CD4-positive, CD25-positive, alpha-beta regulatory T cell (primary cell): ENCODE data around the gene RAP2A. TPM values are rescaled to one million over a fixed set of nuclear protein-coding genes. Genes with fewer than 3 reads are reported as not detected.
A peak's percentile ranks its signal among the peaks of the same experiment; 100 is the strongest.

ENCODE experiments used
- ATAC-seq, 2 donors: fragments of 150-1000 bp; cut with Tn5 transposase; one replicate each; pipeline ENCODE4 v1.10.0; 2021; ENCODE audit warnings: low read depth in 2 of 2, moderate number of reproducible peaks in 2 of 2, moderate library complexity in 1 of 2
- DNase-seq, 3 donors: peaks; one replicate each; pipeline versions ENCODE4 v3.0.0 to v3.0.0-alpha.2; 2012 to 2022; ENCODE audit warnings: mixed read lengths in 1 of 3
- H3K27ac ChIP-seq: one replicate; pipeline ENCODE4 v1.7.0; 2013; ENCODE audit warnings: mild to moderate bottlenecking, low read length; ENCODE audit not compliant: insufficient read depth, poor library complexity, severe bottlenecking
- H3K27me3 ChIP-seq: one replicate; pipeline ENCODE4 v1.7.0; 2013; ENCODE audit warnings: low read length; ENCODE audit not compliant: control insufficient read depth, insufficient read depth
- H3K36me3 ChIP-seq: one replicate; pipeline ENCODE4 v1.7.0; 2013; ENCODE audit warnings: mild to moderate bottlenecking, low read length, moderate library complexity; ENCODE audit not compliant: control insufficient read depth, insufficient read depth
- H3K4me1 ChIP-seq: 2 replicates; pipeline ENCODE4 v1.7.0; 2013; ENCODE audit warnings: mild to moderate bottlenecking, low read length; ENCODE audit not compliant: insufficient read depth, control insufficient read depth, poor library complexity, severe bottlenecking
- H3K4me3 ChIP-seq: one replicate; pipeline ENCODE4 v1.7.0; 2013; ENCODE audit warnings: low read depth, mild to moderate bottlenecking, low read length, moderate library complexity
- H3K9me3 ChIP-seq, 2 experiments: 1 replicate in 1 of 2; 2 replicates in 1 of 2; pipeline ENCODE4 v1.7.0; 2013; ENCODE audit warnings: low read length in 2 of 2, mild to moderate bottlenecking in 1 of 2, moderate library complexity in 1 of 2; ENCODE audit not compliant: control insufficient read depth in 2 of 2
- H3K27ac Mint-ChIP-seq, 3 donors: one replicate each; pipeline ENCODE4 v1.8.0; 2020 to 2022; ENCODE audit warnings: mild to moderate bottlenecking in 3 of 3, mixed read lengths in 3 of 3, moderate library complexity in 2 of 3
- H3K27me3 Mint-ChIP-seq: one replicate; pipeline ENCODE4 v1.8.0; 2022; ENCODE audit warnings: mild to moderate bottlenecking, mixed read lengths
- H3K36me3 Mint-ChIP-seq: one replicate; pipeline ENCODE4 v1.8.0; 2020; ENCODE audit warnings: mixed read lengths
- H3K4me1 Mint-ChIP-seq, 4 donors: one replicate each; pipeline ENCODE4 v1.8.0; 2020 to 2022; ENCODE audit warnings: mixed read lengths in 4 of 4, mild to moderate bottlenecking in 1 of 4
- H3K4me3 Mint-ChIP-seq, 4 donors: one replicate each; pipeline ENCODE4 v1.8.0; 2020 to 2022; ENCODE audit warnings: mild to moderate bottlenecking in 4 of 4, mixed read lengths in 4 of 4, moderate library complexity in 3 of 4
- H3K9me3 Mint-ChIP-seq, 7 donors: one replicate each; pipeline ENCODE4 v1.8.0; 2020 to 2022; ENCODE audit warnings: mixed read lengths in 7 of 7, mild to moderate bottlenecking in 3 of 7, moderate library complexity in 2 of 7
- polyA plus RNA-seq, 4 donors: library from polyadenylated mRNA; unstranded; fragments of 300-500 nt; fragmentation: Illumina TruSeq; gene quantifications; one replicate each; pipeline ENCODE4 v1.2.3, GENCODE V29; 2021
- total RNA-seq: library from RNA; stranded (reverse); gene quantifications from one replicate; pipeline ENCODE4 v1.2.3, GENCODE V29; 2022

Gene RAP2A
- total and polyA plus RNA-seq, 5 donors from 2014 or later: 2.6 to 24.0 (median 4.9) TPM

DNA sequence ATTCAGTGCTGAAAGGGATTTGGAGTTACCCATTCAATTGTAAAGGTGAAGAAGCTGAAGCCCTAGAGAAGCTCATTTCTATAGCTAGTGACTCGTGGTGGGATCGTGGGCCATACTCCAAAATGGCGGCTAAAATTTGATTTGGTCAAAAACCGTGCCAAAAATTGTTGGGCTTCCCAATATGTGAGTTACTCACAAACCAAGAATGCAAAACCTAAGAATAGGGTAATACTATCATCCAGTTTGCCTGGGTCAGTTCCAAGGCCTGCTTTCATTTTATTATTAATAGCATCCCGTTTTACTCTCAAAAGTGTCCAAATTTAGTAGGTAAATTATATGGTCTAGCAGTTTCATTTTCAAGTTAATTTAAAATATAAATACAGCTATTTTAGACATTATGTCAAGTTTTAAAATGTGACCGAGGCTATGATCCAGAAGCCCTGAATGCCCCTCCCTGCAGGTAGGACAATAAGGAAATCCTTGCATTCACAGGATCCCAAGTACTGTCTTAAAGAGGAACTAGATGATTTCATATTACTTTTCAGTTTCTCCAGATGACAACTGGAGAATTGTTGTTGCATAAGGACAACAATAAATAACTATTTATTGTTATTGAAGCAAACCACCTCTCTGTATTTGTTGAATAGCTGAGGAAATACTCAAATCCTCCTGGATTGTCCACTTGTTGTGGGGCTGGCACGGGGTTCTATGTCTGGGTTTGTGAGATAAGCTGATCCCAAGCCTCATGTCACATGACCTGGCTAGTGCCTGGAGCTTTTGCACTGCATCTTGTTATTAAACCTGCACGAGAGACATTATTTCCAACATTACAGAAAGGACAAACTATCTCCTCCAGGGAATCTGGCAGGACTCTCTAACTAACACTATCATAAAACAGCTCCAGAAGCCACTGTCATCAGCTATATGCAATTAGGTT lies 11.6 kb upstream of the RAP2A start:
- peaks cover 8% of the 10 kb centered on the region for H3K27me3 ChIP-seq
- H3K36me3 ChIP-seq: no peaks in the 10 kb centered on the region
- H3K4me1 ChIP-seq: no peaks in the 10 kb centered on the region
- Mint-ChIP-seq H3K4me1 (peaks cover 0 to 2% (median 0%) of the 10 kb centered on the region in 4 donors), H3K4me3 (no peak overlapping the region), H3K36me3 (no peaks in the 10 kb centered on the region), H3K27ac (no peak overlapping the region), H3K9me3 (peaks cover 0 to 2% (median 0%) of the 10 kb centered on the region in 7 donors), H3K27me3 (peaks cover 38% of the 10 kb centered on the region)
- no peak overlapping the region for H3K27ac ChIP-seq
- no peak for ATAC-seq
- H3K4me3 ChIP-seq: no peak overlapping the region
- no peaks in the 10 kb centered on the region for H3K9me3 ChIP-seq
- DNase-seq: no peak

DNA sequence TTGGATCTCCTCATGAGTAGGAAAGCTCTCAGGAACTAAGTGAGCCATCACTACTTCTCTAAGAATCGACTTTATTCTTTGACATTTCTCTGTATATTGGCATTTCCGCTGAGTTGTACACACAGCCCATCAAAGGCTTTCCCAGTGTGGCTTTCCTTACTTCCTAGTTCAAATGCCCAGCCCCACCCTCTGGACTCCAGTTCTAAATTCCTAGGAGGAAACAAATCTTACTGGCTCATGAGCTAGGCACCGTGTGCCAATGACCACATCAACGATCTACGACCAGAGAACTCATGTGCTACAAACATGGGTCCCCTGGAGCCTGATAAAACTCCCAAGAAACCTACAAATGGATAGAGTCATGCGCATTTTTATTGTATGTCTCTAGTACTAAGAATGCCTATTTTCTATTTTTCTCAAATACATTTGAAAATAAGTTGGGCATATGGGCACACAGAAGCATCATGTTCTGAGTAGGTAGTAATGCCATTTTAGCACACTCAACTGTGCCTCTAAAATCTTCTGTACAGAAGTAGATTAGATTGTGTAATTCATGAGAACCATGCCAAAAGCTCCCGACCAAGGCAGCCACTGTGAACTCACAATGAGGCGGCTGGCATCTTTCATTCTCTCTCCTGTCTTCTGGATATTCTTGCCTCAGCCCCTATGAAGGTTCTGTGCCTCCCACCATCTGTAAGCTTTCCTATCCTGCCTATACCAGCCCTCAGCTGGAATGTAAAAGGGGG lies 10.5 kb upstream of the RAP2A start:
- Histone ChIP-seq H3K27ac (no peak overlapping the region), H3K36me3 (no peaks in the 10 kb centered on the region), H3K27me3 (peaks cover 8% of the 10 kb centered on the region), H3K4me1 (no peaks in the 10 kb centered on the region), H3K4me3 (no peak overlapping the region), H3K9me3 (no peaks in the 10 kb centered on the region)
- H3K4me1 Mint-ChIP-seq: peaks cover 0 to 2% (median 0%) of the 10 kb centered on the region in 4 donors
- no peak overlapping the region for H3K4me3 Mint-ChIP-seq
- no peak overlapping the region for H3K27ac Mint-ChIP-seq
- H3K9me3 Mint-ChIP-seq: peaks cover 0 to 2% (median 0%) of the 10 kb centered on the region in 7 donors
- no peak for ATAC-seq
- no peaks in the 10 kb centered on the region for H3K36me3 Mint-ChIP-seq
- DNase-seq: no peak
- H3K27me3 Mint-ChIP-seq: peaks cover 29% of the 10 kb centered on the region

DNA sequence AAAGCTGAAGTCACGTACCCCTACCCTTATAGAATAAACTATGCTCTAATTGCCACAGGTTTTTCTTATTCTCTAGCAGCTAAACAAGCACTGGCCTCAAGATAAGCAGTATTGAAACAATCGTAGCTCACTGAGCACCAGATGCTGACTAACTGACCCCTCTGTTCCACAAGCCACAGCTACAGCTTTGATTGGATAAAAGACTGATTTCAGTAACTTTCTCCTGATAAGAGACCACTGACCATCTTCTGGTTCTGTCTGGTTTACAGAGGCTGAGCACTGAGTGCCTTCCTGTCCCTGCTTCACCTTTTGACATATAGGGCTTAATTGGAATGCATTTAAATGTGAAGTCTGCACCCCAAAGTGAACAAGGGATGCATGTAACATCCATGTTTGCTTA lies 8.4 kb upstream of the RAP2A start:
- no peaks in the 10 kb centered on the region for H3K4me1 ChIP-seq
- no peak overlapping the region for H3K27ac Mint-ChIP-seq
- peaks cover 10% of the 10 kb centered on the region for H3K27me3 ChIP-seq
- H3K4me3 Mint-ChIP-seq: no peak overlapping the region
- H3K27ac ChIP-seq: no peak overlapping the region
- H3K9me3 ChIP-seq: no peaks in the 10 kb centered on the region
- no peak overlapping the region for H3K4me3 ChIP-seq
- no peak for DNase-seq
- H3K27me3 Mint-ChIP-seq: peaks cover 27% of the 10 kb centered on the region
- peaks cover 0 to 2% (median 0%) of the 10 kb centered on the region in 4 donors for H3K4me1 Mint-ChIP-seq
- no peak for ATAC-seq
- H3K9me3 Mint-ChIP-seq: peaks cover 0 to 2% (median 0%) of the 10 kb centered on the region in 7 donors
- H3K36me3 ChIP-seq: no peaks in the 10 kb centered on the region
- H3K36me3 Mint-ChIP-seq: no peaks in the 10 kb centered on the region

DNA sequence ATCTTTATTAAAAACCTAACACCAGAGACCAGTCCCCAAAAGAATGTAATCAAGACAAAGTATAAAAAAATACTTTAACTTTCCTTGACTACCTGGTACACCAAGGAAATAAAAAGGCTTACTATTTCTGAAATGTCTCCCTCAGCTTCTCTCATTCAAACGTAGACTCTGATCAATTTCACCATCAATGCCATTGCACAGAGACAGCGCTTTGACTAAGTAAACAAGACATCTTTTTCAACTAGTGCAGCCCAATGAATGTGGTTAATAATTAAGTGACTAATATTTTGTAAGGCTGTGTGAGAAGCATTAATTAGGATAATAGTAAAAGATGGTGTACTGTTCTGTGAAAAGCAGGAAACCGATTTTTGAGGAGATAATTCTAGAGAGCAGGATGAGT lies 7.3 kb upstream of the RAP2A start:
- H3K4me1 ChIP-seq: no peaks in the 10 kb centered on the region
- H3K27ac ChIP-seq: no peak overlapping the region
- H3K9me3 ChIP-seq: no peaks in the 10 kb centered on the region
- Mint-ChIP-seq H3K4me1 (peaks cover 0 to 5% (median 2%) of the 10 kb centered on the region in 4 donors), H3K27me3 (peaks cover 27% of the 10 kb centered on the region), H3K36me3 (no peaks in the 10 kb centered on the region), H3K27ac (no peak overlapping the region), H3K9me3 (peaks cover 0 to 1% (median 0%) of the 10 kb centered on the region in 7 donors), H3K4me3 (no peak overlapping the region)
- no peaks in the 10 kb centered on the region for H3K36me3 ChIP-seq
- H3K4me3 ChIP-seq: no peak overlapping the region
- ATAC-seq: no peak
- H3K27me3 ChIP-seq: peaks cover 8% of the 10 kb centered on the region
- DNase-seq: no peak

DNA sequence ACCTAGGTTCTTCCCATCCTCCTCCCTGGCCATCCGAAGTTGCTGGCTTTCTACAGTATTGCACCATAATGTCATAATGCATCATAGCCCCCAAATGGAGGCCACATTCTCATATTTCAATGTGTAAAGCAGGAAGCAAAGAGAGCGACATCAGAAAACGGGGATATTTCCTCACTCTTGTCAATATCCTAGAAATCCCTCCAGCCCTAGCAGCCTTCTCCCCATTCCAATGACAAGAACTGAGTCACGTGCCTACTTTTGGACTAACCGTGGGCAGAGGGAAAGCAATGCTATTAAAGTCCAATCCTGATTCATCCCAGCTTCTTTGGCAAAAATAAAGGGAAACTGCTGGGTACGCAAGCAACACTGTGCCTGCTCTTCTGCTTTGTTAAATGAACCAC lies 4.3 kb upstream of the RAP2A start:
- Mint-ChIP-seq H3K4me1 (peaks cover 0 to 14% (median 10%) of the 10 kb centered on the region in 4 donors), H3K27me3 (peaks cover 26% of the 10 kb centered on the region), H3K36me3 (no peaks in the 10 kb centered on the region), H3K4me3 (no peak overlapping the region), H3K27ac (no peak overlapping the region), H3K9me3 (no peaks in the 10 kb centered on the region)
- Histone ChIP-seq H3K4me1 (peaks cover 10% of the 10 kb centered on the region), H3K27me3 (peaks cover 6% of the 10 kb centered on the region), H3K9me3 (no peaks in the 10 kb centered on the region), H3K27ac (no peak overlapping the region), H3K4me3 (no peak overlapping the region), H3K36me3 (no peaks in the 10 kb centered on the region)
- DNase-seq (no peak), ATAC-seq (no peak)

DNA sequence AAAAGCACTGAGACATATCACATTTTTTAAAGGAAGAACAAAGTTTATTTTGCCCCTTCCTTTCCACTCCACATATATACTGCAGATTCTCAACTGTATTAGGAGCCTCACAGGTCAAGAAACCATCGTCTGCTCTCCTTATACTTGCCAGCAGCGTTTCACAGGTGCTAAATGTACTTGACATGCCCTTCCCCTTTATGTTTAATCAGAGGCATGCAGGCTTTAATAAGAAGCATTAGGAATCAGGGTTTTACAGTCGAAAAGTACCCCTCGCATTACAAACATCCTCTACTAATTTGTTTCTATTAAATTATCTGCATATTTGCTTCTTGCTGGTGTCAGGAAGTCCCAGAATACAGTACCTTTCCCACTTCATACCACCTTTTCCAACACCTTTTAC lies 3.7 kb upstream of the RAP2A start:
- ATAC-seq (no peak), DNase-seq (no peak)
- Mint-ChIP-seq H3K36me3 (no peaks in the 10 kb centered on the region), H3K27ac (no peak overlapping the region), H3K4me3 (peak overlapping the region in 1 of 4 donors; percentile 34), H3K27me3 (peaks cover 26% of the 10 kb centered on the region), H3K9me3 (peaks cover 0 to 1% (median 0%) of the 10 kb centered on the region in 7 donors), H3K4me1 (peaks cover 0 to 19% (median 12%) of the 10 kb centered on the region in 4 donors)
- no peak overlapping the region for H3K27ac ChIP-seq
- no peaks in the 10 kb centered on the region for H3K9me3 ChIP-seq
- no peaks in the 10 kb centered on the region for H3K36me3 ChIP-seq
- peaks cover 6% of the 10 kb centered on the region for H3K27me3 ChIP-seq
- no peak overlapping the region for H3K4me3 ChIP-seq
- peaks cover 16% of the 10 kb centered on the region for H3K4me1 ChIP-seq

DNA sequence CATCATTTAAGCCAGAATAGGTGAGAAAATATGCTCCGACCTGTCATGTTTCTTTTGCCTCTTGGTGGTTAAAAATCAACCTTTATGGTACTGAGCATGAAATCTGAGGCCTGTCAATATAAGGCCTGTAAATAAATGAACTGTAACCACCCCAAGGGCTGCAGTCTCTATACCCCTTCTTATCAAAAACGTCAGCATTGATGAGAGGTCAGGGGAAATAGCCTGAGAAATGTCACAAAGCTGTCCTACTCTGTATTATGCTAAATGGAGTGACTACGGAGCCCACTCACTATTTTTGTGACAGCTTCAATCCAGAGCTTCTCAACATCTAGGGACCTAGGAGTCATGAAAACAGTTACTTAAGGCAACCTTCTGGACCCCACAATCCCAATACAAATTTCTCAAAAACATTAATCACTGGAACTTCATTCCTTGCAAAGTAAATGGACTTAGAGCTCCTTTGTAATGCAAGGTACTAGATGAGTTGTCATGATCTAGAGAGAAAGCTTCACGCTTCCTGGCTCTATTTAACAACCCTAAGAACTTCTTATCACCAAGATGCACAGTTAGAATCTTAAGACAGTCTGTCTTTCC lies 2.7 kb upstream of the RAP2A start:
- peaks cover 2% of the 10 kb centered on the region for H3K27me3 ChIP-seq
- peak overlapping the region in 2 of 3 donors; percentile 28 to 99 for H3K27ac Mint-ChIP-seq
- peaks cover 0 to 1% (median 0%) of the 10 kb centered on the region in 7 donors for H3K9me3 Mint-ChIP-seq
- H3K4me3 ChIP-seq: no peak overlapping the region
- no peaks in the 10 kb centered on the region for H3K9me3 ChIP-seq
- H3K36me3 ChIP-seq: no peaks in the 10 kb centered on the region
- no peak overlapping the region for H3K27ac ChIP-seq
- peaks cover 7 to 27% (median 20%) of the 10 kb centered on the region in 4 donors for H3K4me1 Mint-ChIP-seq
- DNase-seq (no peak), ATAC-seq (no peak)
- H3K4me3 Mint-ChIP-seq: peak overlapping the region in 2 of 4 donors; percentile 91 to 99
- peaks cover 17% of the 10 kb centered on the region for H3K27me3 Mint-ChIP-seq
- peaks cover 26% of the 10 kb centered on the region for H3K4me1 ChIP-seq
- no peaks in the 10 kb centered on the region for H3K36me3 Mint-ChIP-seq
